GM12891 (cell line): ENCODE data around the gene TLE1.

Experiments
- DNase-seq: peaks from one replicate; pipeline ENCODE4 v3.0.0; 2011; ENCODE audit warnings: low spot score; ENCODE audit not compliant: insufficient read length
- FAIRE-seq: peaks from 2 replicates; lab custom pipeline; 2011; peaks lifted over from hg19 to GRCh38; lab: Jason Lieb, UNC
- PAX5 ChIP-seq: IDR thresholded peaks from 2 replicates; pipeline ENCODE4 v1.6.1; 2011; ENCODE audit warnings: low read length, moderate library complexity, mild to moderate bottlenecking; ENCODE audit not compliant: insufficient read depth, severe bottlenecking
- POLR2A ChIP-seq: IDR thresholded peaks from 2 replicates; pipeline ENCODE4 v1.6.1; 2011; ENCODE audit warnings: low read depth, low read length, control low read depth
- POLR2AphosphoS5 ChIP-seq: IDR thresholded peaks from 2 replicates; pipeline ENCODE4 v1.6.1; 2011; ENCODE audit warnings: low read depth, low read length, control low read depth
- POU2F2 ChIP-seq: IDR thresholded peaks from 2 replicates; pipeline ENCODE4 v1.6.1; 2011; ENCODE audit warnings: low read depth, mild to moderate bottlenecking, control low read depth, low read length, moderate library complexity
- SPI1 ChIP-seq: IDR thresholded peaks from 2 replicates; pipeline ENCODE4 v1.6.1; 2011; ENCODE audit warnings: low read depth, low read length, control low read depth
- TAF1 ChIP-seq: IDR thresholded peaks from 2 replicates; pipeline ENCODE4 v1.6.1; 2011; ENCODE audit warnings: low read depth, low read length, control low read depth

The TLE1 gene

DNA sequence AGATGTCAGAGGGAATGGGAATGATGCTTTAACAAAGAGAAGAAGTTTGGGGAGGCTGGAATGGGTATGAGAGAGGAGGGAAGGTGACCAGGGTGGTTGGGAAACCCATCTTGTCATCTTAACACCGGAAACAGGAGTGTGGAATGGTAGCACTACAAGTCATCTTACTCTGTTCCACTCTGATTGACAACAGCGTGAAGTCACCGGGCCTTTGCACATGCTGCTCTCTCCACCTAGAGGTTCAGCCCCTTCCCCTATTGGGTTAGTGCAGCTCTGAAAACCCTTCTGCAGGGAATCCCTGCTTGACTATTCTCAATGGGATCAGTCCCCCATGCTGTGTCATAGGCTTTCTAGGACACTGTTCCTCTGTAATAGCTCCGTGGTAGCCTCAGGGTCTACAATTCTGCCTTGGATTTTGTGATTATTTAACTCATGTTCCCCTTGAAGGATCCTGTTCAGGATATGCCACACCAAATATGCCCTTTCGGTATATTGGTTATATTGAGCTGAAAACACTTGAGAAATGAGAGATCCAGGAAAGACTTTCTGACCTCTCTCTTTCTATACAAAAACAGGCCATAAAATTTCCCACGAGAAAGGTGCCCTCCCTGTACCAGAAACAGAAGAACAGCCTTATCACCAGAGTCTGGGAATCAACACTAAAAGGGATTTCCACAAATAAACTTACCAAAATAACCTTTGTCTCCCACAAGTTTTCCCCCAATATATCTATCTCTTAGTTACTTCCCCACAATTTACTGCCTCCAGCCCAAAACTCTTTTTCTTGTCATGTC, 86.3 kb downstream of the TLE1 start:
- DNase-seq: no peak
- TF ChIP-seq POLR2A (no peak), POLR2AphosphoS5 (no peak), PAX5 (no peak), POU2F2 (no peak), TAF1 (no peak), SPI1 (no peak)
- no peak for FAIRE-seq

DNA sequence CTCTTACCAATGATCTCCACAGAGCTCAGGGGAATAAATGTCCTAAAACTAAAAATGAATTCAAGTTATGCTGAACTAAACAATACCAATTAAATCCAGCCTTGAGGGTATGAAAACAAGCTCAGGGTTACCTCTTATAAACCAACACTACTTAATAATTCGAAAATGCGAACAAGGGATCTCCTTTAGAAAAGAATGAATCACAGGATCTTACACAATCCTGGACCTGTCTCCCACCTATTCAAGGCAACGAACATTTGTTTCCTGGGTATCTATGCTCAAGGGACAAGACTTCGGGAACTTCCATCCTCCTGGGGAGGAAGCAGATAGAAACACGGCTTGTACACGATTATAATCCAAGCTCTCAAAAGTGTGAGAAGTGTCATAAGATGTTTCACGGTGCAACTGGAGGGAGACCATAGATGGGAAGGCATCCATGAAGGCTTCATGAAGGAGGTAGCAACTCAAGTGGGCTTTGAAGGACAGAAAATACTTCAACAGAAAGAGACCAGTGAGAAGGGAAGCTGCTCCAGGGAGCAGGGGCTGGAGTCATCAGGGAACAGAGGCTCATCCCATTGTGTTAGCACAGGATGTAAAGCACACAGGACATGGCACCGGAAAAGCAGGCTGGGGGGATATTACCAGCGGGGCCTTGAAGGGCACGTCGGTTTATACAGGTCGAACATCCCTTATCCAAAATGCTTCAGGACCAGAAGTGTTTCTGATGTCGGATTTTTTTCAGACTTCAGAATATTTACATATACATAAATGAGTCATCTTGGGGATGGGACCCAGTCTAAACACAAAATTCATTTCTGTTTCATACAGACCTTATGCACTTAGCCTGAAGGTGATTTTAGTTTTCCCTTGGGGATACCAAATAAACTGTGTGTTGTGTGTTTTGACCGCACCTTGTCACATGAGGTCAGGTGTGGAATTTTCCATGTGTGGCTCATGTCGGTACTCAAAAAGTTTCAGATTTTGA, 87.4 kb downstream of the TLE1 start:
- no peak for TF ChIP-seq PAX5
- no peak for TF ChIP-seq POLR2A
- no peak for TF ChIP-seq POLR2AphosphoS5
- no peak for TF ChIP-seq TAF1
- no peak for TF ChIP-seq SPI1
- TF ChIP-seq POU2F2: no peak
- DNase-seq: no peak
- no peak for FAIRE-seq

DNA sequence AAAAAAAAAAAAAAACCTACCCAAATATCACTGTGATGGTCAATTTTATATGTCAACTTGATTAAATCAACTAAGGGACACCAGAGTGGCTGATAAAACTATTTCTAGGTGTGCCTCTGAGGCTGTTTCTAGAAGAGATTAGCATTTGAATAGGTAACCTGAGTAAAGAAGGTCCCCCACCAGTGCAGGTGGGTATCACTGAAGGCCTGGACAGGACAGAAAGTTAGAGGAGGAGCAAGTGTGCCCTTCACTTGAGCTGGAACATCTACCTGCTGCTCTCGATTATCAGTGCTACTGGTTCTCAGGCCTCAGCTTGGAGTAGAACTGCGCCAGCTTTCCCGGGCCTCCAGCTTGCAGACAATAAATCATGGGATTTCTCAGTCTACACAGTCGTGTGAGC, 88.7 kb downstream of the TLE1 start:
- FAIRE-seq (no peak), DNase-seq (no peak)
- no peak for TF ChIP-seq SPI1
- no peak for TF ChIP-seq TAF1
- TF ChIP-seq POU2F2: no peak
- no peak for TF ChIP-seq PAX5
- no peak for TF ChIP-seq POLR2AphosphoS5
- no peak for TF ChIP-seq POLR2A

DNA sequence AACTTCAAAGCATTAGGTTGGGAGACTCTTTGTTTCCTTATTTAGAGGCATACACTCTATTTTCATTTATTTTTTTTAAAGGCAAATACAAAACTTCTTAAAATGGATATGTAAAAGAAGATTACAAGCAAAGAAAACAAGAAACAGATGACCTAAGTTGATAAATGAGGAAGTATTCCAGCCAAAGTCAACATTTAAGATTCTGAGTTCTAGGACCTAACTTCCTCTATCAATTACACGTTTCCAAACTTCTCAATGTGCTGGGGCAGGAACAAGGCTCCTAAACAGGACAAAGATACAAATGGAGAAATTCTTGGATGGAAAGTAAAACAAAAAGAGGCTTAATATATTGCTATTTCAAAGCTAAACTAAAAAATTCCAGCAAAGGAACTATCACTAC, 89.5 kb downstream of the TLE1 start:
- TF ChIP-seq PAX5 (no peak), SPI1 (no peak), POLR2A (no peak), TAF1 (no peak), POLR2AphosphoS5 (no peak), POU2F2 (no peak)

DNA sequence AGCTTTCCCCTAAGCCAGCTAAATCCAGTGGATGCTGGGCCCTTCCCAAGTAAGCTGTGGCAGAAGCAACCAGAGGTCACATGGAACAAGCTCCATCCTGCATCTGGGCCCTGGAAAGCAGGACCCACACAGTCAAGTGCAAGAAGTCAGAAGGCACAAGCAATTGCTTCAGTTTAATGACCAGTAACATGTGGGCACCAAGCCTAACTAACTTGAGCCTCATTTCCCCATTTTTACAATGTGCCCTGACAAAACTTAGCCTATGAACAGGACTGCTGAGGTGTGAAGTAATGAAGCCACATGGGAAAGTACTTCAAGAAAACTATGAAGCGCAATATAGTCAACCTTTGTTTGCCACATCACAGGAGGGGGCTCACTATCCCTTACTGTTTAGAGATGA, 90.5 kb downstream of the TLE1 start:
- DNase-seq (no peak), FAIRE-seq (no peak)
- no peak for TF ChIP-seq POLR2A
- no peak for TF ChIP-seq PAX5

More for the DNA sequence above, 89.5 kb downstream of the TLE1 start:
- no peak for DNase-seq
- FAIRE-seq: no peak

DNA sequence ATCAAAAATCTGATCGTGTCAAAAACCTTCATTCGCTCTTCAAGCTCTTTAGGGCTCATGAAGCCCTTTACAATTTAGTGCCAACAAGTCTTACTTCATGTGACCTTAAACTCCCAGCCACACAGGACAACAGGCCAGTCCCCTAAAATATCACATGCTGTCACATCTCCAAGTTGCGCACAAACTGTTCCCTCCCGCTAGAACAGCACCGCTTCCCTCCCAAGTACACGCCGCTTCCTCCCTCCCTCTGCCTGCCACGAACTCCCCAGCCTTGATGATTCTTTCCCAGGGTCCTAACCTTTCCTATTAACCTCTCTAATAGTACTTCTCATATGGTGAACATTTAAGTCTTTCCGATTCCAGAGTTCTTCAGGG, 91.2 kb downstream of the TLE1 start:
- no peak for FAIRE-seq
- DNase-seq: no peak
- no peak for TF ChIP-seq POLR2A
- no peak for TF ChIP-seq PAX5
- TF ChIP-seq POLR2AphosphoS5: no peak
- TF ChIP-seq POU2F2: no peak
- TF ChIP-seq TAF1: no peak
- no peak for TF ChIP-seq SPI1

DNA sequence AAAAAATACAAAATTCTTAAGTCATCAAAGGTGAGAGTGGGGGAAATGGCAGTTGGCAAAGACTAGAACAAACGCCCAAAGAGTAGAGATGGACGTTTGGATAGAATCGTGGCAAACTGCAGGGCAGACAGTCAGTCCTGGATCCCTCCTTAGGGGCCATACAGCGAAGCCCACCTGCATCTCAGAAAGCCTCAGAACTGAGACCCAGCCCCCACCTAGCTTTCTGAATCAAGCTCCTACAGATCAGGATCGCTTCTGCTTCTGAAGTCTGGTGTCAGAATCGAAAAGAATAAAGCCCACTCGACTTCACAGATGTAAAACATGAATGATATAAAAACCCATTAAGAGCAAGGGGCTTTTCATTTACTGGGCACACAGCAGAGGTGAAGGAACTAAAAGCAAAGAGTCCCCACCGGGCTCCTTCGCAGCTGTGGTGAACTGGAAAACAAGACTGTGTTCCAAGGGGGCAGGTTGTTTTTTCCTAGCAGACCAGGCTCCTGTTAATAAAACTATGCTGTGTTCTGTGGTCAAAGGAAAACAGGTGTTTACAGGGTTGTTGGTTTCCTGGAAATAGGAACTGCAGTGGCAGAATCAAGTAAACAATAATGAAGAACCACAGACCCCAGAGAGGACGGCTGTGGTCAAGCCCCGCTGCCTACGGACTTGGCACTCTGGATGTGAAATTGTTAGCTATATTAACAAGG, 91.8 kb downstream of the TLE1 start:
- TF ChIP-seq POLR2AphosphoS5 (no peak), POU2F2 (no peak), SPI1 (no peak), PAX5 (no peak), POLR2A (no peak)
- no peak for FAIRE-seq
- DNase-seq: no peak

DNA sequence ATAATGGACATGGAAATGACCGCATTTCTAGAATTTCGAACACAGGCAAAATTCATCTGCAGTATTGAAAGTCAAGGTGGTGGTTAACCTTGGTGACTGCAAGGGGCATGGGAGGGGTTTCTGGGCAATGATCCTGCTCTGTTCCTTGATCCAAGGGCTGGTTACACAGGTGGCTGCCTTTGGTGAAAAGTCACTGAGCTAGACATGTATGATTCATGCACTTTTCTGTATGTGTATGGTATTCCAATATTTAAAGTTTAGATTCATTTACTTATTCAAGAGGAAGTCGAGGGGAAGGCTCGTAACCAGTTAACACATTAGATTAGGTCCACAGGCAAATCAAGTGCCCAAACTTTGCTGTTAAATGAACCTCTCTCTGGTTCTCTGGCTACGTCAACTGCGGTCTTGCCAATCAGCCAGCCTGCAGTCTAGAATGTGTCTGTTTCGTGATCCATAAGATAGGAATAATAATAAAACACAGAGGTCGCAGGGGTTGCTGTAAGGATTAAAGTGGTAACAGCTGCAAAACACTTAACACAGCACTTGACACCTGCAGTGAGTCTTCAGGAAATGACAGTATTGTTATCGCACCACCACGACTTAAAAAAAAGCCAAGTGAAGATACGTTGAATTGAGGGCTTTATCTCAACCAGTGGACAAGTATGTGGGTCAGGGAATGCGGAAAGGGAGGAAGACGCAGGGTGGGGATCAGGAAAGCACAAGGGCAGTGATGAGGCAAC, 92.5 kb downstream of the TLE1 start:
- DNase-seq (no peak), FAIRE-seq (no peak)
- TF ChIP-seq POU2F2: no peak
- no peak for TF ChIP-seq POLR2AphosphoS5
